Activated T-cell treated with anti-CD3 and anti-CD28 coated beads for 48 hours (primary cell): Measurements from ENCODE around the gene GINS1.

Source experiments
- DNase-seq: peaks from one replicate; pipeline ENCODE4 v3.0.0-alpha.2; 2020; ENCODE audit warnings: low read depth

GINS1 gene

GRCh38 chr20:25494506-25495188 lies 87.2 kb downstream of the GINS1 start:
- DNase-seq, result no peak

- no peak for DNase-seq
Measured at GRCh38 chr20:25495189-25495824, 87.8 kb downstream of the GINS1 start.

GRCh38 chr20:25496165-25496967 lies 88.9 kb downstream of the GINS1 start:
- DNase-seq, result no peak

GRCh38 chr20:25496968-25497401 lies 89.5 kb downstream of the GINS1 start:
- DNase-seq, result no peak

- no peak for DNase-seq
Measured at GRCh38 chr20:25497586-25498279, 90.3 kb downstream of the GINS1 start.
